Body of pancreas (tissue), 4 donors: ENCODE results near the gene PAM.

Experiments
- CTCF ChIP-seq, 7 experiments: fragments of 450-650 bp in 4 of 7; fragments of 200-600 bp in 3 of 7; sonication (generic) in 3 of 7; IDR thresholded peaks; one replicate each; pipeline ENCODE4 v1.5.1; 2016 to 2019; ENCODE audit warnings: antibody characterized with exemption in 7 of 7
- POLR2A ChIP-seq, 3 donors: fragments of 450-650 bp; IDR thresholded peaks; one replicate each; pipeline ENCODE4 v1.6.1; 2016; ENCODE audit warnings: antibody characterized with exemption in 3 of 3, mild to moderate bottlenecking in 2 of 3

- no peak for TF ChIP-seq CTCF (IDR thresholded peaks at IDR 0.05)
- no peak for TF ChIP-seq POLR2A (IDR thresholded peaks at IDR 0.05)
Observed at GRCh38 chr5:102863764-102864560, 108.9 kb downstream of the PAM start.
